Heart left ventricle (tissue), 16 donors: ENCODE results near the gene ABCD1. TPM values are rescaled to one million over a fixed set of nuclear protein-coding genes. Genes with fewer than 3 reads are reported as not detected.

ENCODE experiments used
- ATAC-seq, 4 donors: fragments of 200-7000 bp; cut with Tn5 transposase; one replicate each; pipeline ENCODE4 v1.9.1; 2020 to 2022; ENCODE audit warnings: moderate library complexity in 4 of 4, mild to moderate bottlenecking in 3 of 4, moderate number of reproducible peaks in 1 of 4
- DNase-seq, 5 donors: peaks; one replicate each; pipeline ENCODE4 v3.0.0-alpha.2; 2020
- H3K27ac ChIP-seq, 12 donors: fragments of 200-600 bp; sonication (generic) in 4 of 12; one replicate each; pipeline versions ENCODE4 v1.5.0 to v1.8.0; 2016 to 2022; ENCODE audit warnings: mild to moderate bottlenecking in 2 of 12
- H3K27me3 ChIP-seq, 9 donors: fragments of 200-600 bp; sonication (generic) in 2 of 9; one replicate each; pipeline versions ENCODE4 v1.5.1 to v1.8.0; 2016 to 2022; ENCODE audit warnings: mild to moderate bottlenecking in 3 of 9
- H3K36me3 ChIP-seq, 9 donors: fragments of 200-600 bp; sonication (generic) in 2 of 9; one replicate each; pipeline versions ENCODE4 v1.5.0 to v1.8.0; 2018 to 2022; ENCODE audit warnings: mild to moderate bottlenecking in 2 of 9
- H3K4me1 ChIP-seq, 12 donors: fragments of 200-600 bp; sonication (generic) in 4 of 12; one replicate each; pipeline versions ENCODE4 v1.5.0 to v1.8.0; 2016 to 2022; ENCODE audit warnings: mild to moderate bottlenecking in 3 of 12
- H3K4me3 ChIP-seq, 12 donors: fragments of 200-600 bp; sonication (generic) in 4 of 12; one replicate each; pipeline versions ENCODE4 v1.5.0 to v1.8.0; 2017 to 2022; ENCODE audit warnings: mild to moderate bottlenecking in 9 of 12, moderate library complexity in 4 of 12
- H3K9me3 ChIP-seq, 12 donors: fragments of 200-600 bp; sonication (generic) in 4 of 12; one replicate each; pipeline versions ENCODE4 v1.5.0 to v1.8.0; 2016 to 2022; ENCODE audit warnings: mild to moderate bottlenecking in 1 of 12
- CTCF ChIP-seq, 12 donors: fragments of 200-600 bp; sonication (generic) in 4 of 12; IDR thresholded peaks; one replicate each; pipeline versions ENCODE4 v1.5.0 to v1.8.0; 2018 to 2022; ENCODE audit warnings: antibody characterized with exemption in 12 of 12, mild to moderate bottlenecking in 5 of 12
- POLR2A ChIP-seq, 2 donors: fragments of 450-650 bp; IDR thresholded peaks; one replicate each; pipeline ENCODE4 v1.6.1; 2017; ENCODE audit warnings: antibody characterized with exemption in 2 of 2, mild to moderate bottlenecking in 2 of 2, moderate library complexity in 2 of 2
- WGBS, 4 donors: extraction: QIAGEN DNeasy Blood & Tissue Kit in 2 of 4; methylation state at CpG; one replicate each; pipeline versions ENCODE4 v1.1.5 to v1.1.7; 2013 to 2018; 5-methylcytosine and 5-hydroxymethylcytosine counted together
- intact Hi-C, 10 donors: fragments of 100-400 bp; cut with DNase I; formaldehyde crosslinking; loops; one replicate each; pipeline versions ENCODE4 v1.11.1 to v1.14.2; 2022
- polyA plus RNA-seq, 2 donors: library from polyadenylated mRNA; stranded (reverse); fragments of 200-250 nt; gene quantifications; one replicate each; pipeline ENCODE4 v1.2.3, GENCODE V29; 2013
- total RNA-seq, 9 donors: library from RNA; depleted of rRNA in 2 of 9; stranded (reverse); fragments of >200 nt in 2 of 9; fragmentation: NEBNext Ultra II Directional in 3 of 9; extraction: Animal tissue kit (Norgen Biotek cat#: 25700) in 3 of 9; gene quantifications; one replicate each; pipeline versions ENCODE4 v1.1.0 to v1.2.4, GENCODE V29; 2016 to 2023
- donor health status: ischemic (EF 13 %, LVEDD 7.1; RV severe dilation, severe dysfunction).
- donor health status: healthy with polysubstance abuse.
- donor health status: DM: no; HTN: yes; CAD: no.
- donor health status: DM: no; HTN: no; CAD: no.
- donor health status: ischemic (EF 25% LVEDD 6.9; RV normal size, moderate dysfunction).
- donor health status: ischemic (EF 25% LVEDD 5.7; RV mildly dilated, moderate dysfunction).
- donor health status: healthy.
- donor health status: DM: yes; HTN: yes; CAD: no.
- donor health status: ischemic (EF 35%, LVEDD 5.7; RV mildly dilated, moderate dysfunction).
- donor health status: nonischemic (EF 11% LVEDD 7.7; RV severe dilation, severe dysfunction).
- donor health status: DM: yes; HTN: yes; CAD: no.
- donor health status: PGD.
- donor health status: ischemic (EF 29% LVEDD 5.4; RV normal size, mild dysfunction).
- donor health status: nonischemic (EF 23%, LVEDD 6.1; RV moderate dilation, normal function).

ABCD1 gene
- total and polyA plus RNA-seq, 11 donors: 12.9 to 25.6 (median 15.6) TPM

DNA sequence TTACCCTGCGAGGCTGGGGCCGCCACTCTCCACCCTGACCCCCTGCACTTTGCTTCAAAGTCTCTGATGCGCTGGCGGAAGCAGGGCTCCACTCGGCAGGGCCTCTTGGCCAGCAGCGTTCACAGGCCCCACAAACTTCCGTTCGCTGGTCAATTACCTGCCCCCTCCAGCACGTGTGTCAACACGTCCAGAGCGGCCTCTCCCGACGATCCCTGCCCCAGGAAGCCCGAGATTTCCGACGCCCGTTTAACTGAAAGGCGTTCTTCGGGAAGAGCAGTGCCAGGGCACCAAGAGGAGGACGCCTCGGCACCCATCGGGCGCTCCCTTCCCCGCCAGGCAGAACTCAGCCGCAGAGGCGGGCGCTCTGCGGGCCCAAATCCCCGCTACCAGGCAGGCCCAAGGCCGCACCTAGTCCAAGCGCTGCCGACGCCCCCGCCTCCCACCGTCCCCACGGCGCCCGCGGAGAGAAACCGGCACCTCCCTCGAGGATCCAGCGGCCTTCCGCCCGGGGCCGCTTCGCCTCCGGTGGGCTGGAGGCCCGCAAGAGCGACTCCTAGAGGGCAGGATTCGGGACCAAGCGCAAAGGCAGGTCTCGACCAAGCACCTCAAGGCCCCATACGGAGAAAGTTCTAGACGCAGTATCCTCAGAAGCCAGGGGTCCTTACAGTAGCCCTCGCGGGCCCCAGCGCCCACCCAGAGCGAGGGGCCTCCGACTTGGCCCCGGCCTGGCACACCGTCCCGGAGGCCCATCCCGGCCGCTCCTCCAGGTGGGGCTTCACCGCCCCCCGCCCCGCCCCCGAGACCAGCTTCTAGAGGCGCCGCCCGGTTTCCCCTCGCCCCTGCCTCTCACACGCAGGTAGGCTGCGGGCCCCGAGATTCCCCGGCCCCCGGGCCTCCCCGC, 1.1 kb upstream of the ABCD1 start:
- WGBS, 4 donors: 1 to 35% (median 15%) methylated on average over 25 to 78 of the region's 78 CpGs
- Histone ChIP-seq H3K27me3 (peaks cover 0 to 6% (median 0%) of the 10 kb centered on the region in 9 donors), H3K9me3 (peaks cover 0 to 3% (median 0%) of the 10 kb centered on the region in 12 donors), H3K36me3 (peaks cover 0 to 37% (median 21%) of the 10 kb centered on the region in 9 donors), H3K4me1 (peaks cover 3 to 53% (median 41%) of the 10 kb centered on the region in 12 donors), H3K27ac (peak overlapping the region; percentile 82 to 94 (median 90)), H3K4me3 (peak overlapping the region; percentile 49 to 95 (median 72))
- TF ChIP-seq POLR2A (IDR thresholded peaks at IDR 0.05) (no peak), CTCF (IDR thresholded peaks at IDR 0.05) (peak in 7 of 12 donors; percentile 9 to 50 (median 26))
- DNase-seq: peak in 2 of 5 donors; percentile 39 to 66
- intact Hi-C loops: loop anchor here in 1 of 10 donors (10.0 kb wide), 1 partner anchor 201 kb away; the partner anchor contains the start of gene ARHGAP4
- peak in 1 of 4 donors; percentile 2 for ATAC-seq

GRCh38 chrX:153725039-153725831, 579 bp downstream of the ABCD1 start:
- H3K4me1 ChIP-seq: peaks cover 3 to 57% (median 41%) of the 10 kb centered on the region in 12 donors
- H3K27ac ChIP-seq: peak overlapping the region; percentile 82 to 94 (median 90)
- peak overlapping the region; percentile 49 to 95 (median 72) for H3K4me3 ChIP-seq
- TF ChIP-seq POLR2A (IDR thresholded peaks at IDR 0.05) (no peak), CTCF (IDR thresholded peaks at IDR 0.05) (no peak)
- H3K36me3 ChIP-seq: peaks cover 0 to 26% (median 7%) of the 10 kb centered on the region in 9 donors
- H3K9me3 ChIP-seq: peaks cover 0 to 4% (median 0%) of the 10 kb centered on the region in 12 donors
- H3K27me3 ChIP-seq: peaks cover 0 to 6% (median 0%) of the 10 kb centered on the region in 9 donors
- intact Hi-C loops: loop anchor here in 1 of 10 donors (10.0 kb wide), 1 partner anchor 200 kb away; the partner anchor contains the start of gene ARHGAP4
- ATAC-seq: no peak
- 64 to 79% (median 68%) methylated on average over 33 to 55 of the region's 55 CpGs for WGBS, 4 donors
- DNase-seq: peak in 1 of 5 donors; percentile 64

DNA sequence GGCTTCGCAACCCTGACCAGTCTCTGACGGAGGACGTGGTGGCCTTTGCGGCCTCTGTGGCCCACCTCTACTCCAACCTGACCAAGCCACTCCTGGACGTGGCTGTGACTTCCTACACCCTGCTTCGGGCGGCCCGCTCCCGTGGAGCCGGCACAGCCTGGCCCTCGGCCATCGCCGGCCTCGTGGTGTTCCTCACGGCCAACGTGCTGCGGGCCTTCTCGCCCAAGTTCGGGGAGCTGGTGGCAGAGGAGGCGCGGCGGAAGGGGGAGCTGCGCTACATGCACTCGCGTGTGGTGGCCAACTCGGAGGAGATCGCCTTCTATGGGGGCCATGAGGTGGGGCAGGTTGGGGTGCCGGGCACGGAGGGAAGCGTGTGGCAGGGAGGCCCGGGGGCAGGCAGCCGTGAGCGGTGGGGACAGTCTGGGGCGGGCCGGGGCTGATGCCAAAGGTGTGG, 1.2 kb downstream of the ABCD1 start:
- Histone ChIP-seq H3K27ac (peak overlapping the region; percentile 65 to 94 (median 90)), H3K4me3 (peak overlapping the region in 9 of 12 donors; percentile 24 to 71 (median 30)), H3K27me3 (peaks cover 0 to 6% (median 0%) of the 10 kb centered on the region in 9 donors), H3K9me3 (peaks cover 0 to 7% (median 0%) of the 10 kb centered on the region in 12 donors), H3K36me3 (peaks cover 0 to 20% (median under 1%) of the 10 kb centered on the region in 9 donors), H3K4me1 (peaks cover 3 to 57% (median 41%) of the 10 kb centered on the region in 12 donors)
- TF ChIP-seq CTCF (IDR thresholded peaks at IDR 0.05) (no peak), POLR2A (IDR thresholded peaks at IDR 0.05) (no peak)
- 67 to 84% (median 82%) methylated on average over 29 to 35 of the region's 35 CpGs for WGBS, 4 donors
- ATAC-seq: no peak
- no peak for DNase-seq
- intact Hi-C loops: loop anchor here in 1 of 10 donors (10.0 kb wide), 1 partner anchor 199 kb away; the partner anchor contains the start of gene ARHGAP4
